Measurements from ENCODE around the gene KIR3DL1.
"Not testable (repeated sequence)": the region's sequence is repeated elsewhere in the genome, so short reads cannot be mapped to it uniquely, and the experiment has no call there.

The KIR3DL1 gene

DNA sequence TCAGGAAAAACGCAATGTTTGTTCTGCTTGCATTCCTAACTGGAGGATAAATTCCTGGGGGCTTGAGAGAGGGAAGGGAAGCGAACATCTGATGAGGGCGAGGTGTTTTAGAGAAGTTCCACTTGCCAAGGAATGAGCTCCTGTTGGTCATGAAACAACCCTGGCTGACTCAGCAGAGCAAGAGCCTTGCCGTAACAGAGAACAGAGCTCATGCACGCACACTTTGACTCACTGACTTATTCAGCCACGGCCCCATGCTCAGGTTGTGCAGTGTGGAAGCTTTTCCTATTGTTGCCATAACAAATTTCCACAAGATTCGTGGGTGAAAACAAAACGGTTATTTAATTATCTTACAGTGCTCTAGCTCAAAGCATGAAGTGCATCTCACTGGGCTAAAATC lies 26.9 kb downstream of the KIR3DL1 start:
- not testable (repeated sequence) for H3K9me3 ChIP-seq; H3K4me3 ChIP-seq (ENCODE audit: low read depth, low read length); H3K36me3 ChIP-seq; H3K4me1 ChIP-seq; DNase-seq; H3K27me3 ChIP-seq

DNA sequence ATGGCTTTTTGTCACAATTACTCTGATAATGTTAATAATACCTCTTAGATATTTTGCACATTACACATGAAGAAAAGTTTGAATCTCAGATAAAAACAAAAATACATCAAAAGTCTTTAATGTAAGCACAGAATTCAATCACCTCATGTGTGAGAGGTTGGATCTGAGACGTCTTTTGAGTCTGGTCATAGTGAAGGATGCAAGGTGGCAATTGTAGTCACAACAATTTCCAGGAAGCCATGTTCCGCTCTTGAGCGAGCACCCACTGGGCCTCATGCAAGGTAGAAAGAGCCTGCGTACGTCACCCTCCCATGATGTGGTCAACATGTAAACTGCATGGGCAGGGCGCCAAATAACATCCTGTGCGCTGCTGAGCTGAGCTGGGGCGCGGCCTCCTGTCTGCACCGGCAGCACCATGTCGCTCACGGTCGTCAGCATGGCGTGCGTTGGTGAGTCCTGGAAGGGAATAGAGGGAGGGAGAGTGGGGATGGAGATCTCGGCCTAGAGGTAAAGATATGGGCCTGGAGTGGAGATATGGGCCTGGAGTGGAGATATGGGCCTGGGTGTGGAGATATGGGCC lies 33.9 kb downstream of the KIR3DL1 start, which contains the start of gene KIR3DL2:
TSS of gene KIR3DL2 (plus strand) at position 383 of the 580 bp plus-strand sequence. CDS start at position 416, 33 bp downstream.
- not testable (repeated sequence) for H3K27me3 ChIP-seq; DNase-seq; H3K36me3 ChIP-seq; H3K9me3 ChIP-seq; H3K4me1 ChIP-seq; H3K4me3 ChIP-seq (ENCODE audit: low read depth, low read length)

DNA sequence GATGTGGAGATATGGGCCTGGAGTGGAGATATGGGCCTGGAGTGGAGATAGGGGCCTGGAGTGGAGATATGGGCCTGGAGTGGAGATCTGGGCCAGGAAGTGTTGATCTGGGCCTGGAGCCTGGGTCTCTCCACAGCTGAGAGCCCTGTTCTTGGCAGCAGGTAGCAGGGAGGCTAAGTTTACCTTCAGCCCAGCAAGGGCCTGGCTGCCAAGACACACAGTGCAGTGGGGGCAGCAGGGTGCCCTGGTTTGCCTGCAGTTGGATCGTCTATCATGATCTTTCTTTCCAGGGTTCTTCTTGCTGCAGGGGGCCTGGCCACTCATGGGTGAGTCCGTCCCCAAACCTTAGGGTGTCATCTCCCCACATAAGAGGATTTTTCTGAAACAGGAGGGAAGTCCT lies 34.7 kb downstream of the KIR3DL1 start:
- H3K4me3 ChIP-seq (ENCODE audit: low read depth, low read length): no peak overlapping the region
- no peaks in the 10 kb centered on the region for H3K9me3 ChIP-seq

DNA sequence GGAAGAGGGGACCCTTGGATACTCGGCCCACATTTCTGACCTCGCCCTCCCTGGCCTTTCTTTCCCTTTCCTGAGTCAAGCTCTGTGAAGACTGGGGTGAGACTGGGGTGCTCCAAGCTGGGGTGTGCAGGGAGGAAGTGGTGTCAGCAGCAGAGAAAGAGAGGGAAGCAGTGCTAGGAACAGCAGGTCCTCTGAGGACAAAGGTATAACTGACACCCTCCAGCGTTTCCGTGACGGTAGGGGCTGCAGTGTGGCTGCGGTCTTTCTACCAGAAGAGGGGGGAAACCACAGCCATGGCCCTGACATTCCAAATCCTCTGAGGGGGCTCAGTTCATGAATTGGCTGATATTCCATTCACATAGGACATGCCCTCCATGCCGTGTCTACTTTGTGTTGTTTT lies 35.1 kb downstream of the KIR3DL1 start:
- Histone ChIP-seq H3K4me3 (ENCODE audit: low read depth, low read length) (no peak overlapping the region), H3K27me3 (no peaks in the 10 kb centered on the region), H3K4me1 (no peaks in the 10 kb centered on the region), H3K9me3 (no peaks in the 10 kb centered on the region), H3K36me3 (no peaks in the 10 kb centered on the region)
- DNase-seq: no peak
- TF ChIP-seq, protein P1, sequence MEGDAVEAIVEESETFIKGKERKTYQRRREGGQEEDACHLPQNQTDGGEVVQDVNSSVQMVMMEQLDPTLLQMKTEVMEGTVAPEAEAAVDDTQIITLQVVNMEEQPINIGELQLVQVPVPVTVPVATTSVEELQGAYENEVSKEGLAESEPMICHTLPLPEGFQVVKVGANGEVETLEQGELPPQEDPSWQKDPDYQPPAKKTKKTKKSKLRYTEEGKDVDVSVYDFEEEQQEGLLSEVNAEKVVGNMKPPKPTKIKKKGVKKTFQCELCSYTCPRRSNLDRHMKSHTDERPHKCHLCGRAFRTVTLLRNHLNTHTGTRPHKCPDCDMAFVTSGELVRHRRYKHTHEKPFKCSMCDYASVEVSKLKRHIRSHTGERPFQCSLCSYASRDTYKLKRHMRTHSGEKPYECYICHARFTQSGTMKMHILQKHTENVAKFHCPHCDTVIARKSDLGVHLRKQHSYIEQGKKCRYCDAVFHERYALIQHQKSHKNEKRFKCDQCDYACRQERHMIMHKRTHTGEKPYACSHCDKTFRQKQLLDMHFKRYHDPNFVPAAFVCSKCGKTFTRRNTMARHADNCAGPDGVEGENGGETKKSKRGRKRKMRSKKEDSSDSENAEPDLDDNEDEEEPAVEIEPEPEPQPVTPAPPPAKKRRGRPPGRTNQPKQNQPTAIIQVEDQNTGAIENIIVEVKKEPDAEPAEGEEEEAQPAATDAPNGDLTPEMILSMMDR (IDR thresholded peaks at IDR 0.05; ENCODE audit: low read depth, low read length): no peak

More for the DNA sequence above, 34.7 kb downstream of the KIR3DL1 start:
- Histone ChIP-seq H3K27me3 (no peaks in the 10 kb centered on the region), H3K36me3 (no peaks in the 10 kb centered on the region), H3K4me1 (no peaks in the 10 kb centered on the region)
- TF ChIP-seq, protein P1 (IDR thresholded peaks at IDR 0.05; ENCODE audit: low read depth, low read length): no peak
- DNase-seq: no peak

DNA sequence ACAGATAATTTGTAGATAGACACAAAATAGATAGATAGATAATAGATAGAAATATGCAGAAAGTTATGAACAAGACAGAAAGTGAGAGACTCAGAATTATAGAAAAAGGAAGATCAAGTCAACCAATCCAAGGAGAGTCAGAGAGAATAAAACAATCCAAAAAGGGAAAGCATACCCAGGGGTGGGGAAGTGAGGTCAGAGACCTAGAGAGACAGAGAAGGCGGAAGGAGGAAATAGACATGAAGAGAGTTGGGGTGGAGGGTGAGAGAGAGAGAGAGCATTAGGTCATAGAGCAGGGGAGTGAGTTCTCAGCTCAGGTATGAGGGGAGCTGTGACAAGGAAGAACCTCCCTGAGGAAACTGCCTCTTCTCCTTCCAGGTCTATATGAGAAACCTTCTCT lies 39.0 kb downstream of the KIR3DL1 start:
- H3K4me1 ChIP-seq; DNase-seq; H3K27me3 ChIP-seq; H3K4me3 ChIP-seq (ENCODE audit: low read depth, low read length); H3K36me3 ChIP-seq; H3K9me3 ChIP-seq: not testable (repeated sequence)

DNA sequence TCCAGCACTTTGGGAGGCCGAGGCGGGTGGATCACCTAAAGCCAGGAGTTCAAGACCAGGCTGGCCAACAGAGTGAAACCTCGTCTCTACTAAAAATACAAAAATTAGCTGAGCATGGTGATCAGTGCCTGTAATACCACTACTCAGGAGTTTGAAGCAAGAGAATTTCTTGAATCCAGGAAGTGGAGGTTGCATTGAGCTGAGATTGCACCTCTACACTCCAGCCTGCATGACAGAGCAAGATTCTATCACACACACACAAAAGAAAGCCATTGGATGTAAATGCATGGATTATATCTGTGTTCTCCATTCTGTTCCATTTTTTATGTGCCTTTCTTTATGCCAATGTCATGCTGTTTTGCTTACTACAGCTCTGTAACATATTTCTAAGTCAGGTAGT lies 42.2 kb downstream of the KIR3DL1 start:
- not testable (repeated sequence) for H3K27me3 ChIP-seq; DNase-seq; H3K4me3 ChIP-seq (ENCODE audit: low read depth, low read length)

DNA sequence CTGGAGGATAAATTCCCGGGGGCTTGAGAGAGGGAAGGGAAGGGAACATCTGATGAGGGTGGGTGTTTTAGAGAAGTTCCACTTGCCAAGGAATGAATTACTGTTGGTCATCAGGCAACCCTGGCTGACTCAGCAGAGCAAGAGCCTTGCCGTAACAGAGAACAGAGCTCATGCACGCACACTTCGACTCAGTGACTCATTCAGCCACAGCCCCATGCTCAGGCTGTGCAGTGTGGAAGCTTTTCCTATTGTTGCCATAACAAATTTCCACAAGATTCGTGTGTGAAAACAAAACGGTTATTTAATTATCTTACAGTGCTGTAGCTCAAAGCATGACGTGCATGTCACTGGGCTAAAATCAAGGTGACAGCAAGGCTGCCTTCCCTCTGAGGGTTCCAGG lies 43.2 kb downstream of the KIR3DL1 start:
- not testable (repeated sequence) for H3K36me3 ChIP-seq; H3K27me3 ChIP-seq; H3K4me3 ChIP-seq (ENCODE audit: low read depth, low read length); DNase-seq; H3K9me3 ChIP-seq; H3K4me1 ChIP-seq

More for the DNA sequence above, 42.2 kb downstream of the KIR3DL1 start:
- H3K9me3 ChIP-seq, H3K4me1 ChIP-seq, H3K36me3 ChIP-seq: not testable (repeated sequence)

DNA sequence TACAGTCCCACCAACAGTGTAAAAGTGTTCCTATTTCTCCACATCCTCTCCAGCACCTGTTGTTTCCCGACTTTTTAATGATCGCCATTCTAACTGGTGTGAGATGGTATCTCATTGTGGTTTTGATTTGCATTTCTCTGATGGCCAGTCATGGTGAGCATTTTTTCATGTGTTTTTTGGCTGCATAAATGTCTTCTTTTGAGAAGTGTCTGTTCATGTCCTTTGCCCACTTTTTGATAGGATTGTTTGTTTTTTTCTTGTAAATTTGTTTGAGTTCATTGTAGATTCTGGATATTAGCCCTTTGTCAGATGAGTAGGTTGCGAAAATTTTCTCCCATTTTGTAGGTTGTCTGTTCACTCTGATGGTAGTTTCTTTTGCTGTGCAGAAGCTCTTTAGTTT lies 47.2 kb downstream of the KIR3DL1 start:
- DNase-seq; H3K4me3 ChIP-seq (ENCODE audit: low read depth, low read length); H3K9me3 ChIP-seq; H3K27me3 ChIP-seq; H3K4me1 ChIP-seq; H3K36me3 ChIP-seq: not testable (repeated sequence)

DNA sequence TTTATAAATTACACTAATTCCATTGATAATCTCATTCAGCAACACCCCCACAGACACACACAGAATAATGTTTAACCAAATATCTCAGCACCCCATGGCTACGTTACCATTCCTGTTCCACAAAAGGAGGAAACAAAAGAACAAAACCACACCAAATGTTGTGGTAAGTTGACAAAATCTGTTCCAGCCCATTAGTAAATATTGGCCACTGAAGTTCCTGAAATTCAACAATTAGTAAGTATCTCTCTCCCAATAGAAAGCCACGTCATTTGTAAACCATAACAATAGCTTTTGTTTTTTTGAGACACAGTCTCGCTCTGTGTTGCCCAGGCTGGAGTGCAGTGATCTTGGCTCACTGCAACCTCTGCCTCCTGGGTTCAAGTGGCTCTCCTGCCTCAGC lies 55.4 kb downstream of the KIR3DL1 start:
- H3K27me3 ChIP-seq: peaks cover 30% of the 10 kb centered on the region

More for the DNA sequence above, 55.4 kb downstream of the KIR3DL1 start:
- DNase-seq: no peak
- Histone ChIP-seq H3K36me3 (no peaks in the 10 kb centered on the region), H3K4me1 (no peaks in the 10 kb centered on the region), H3K9me3 (no peaks in the 10 kb centered on the region), H3K4me3 (ENCODE audit: low read depth, low read length) (no peak overlapping the region)
- TF ChIP-seq, protein P1 (IDR thresholded peaks at IDR 0.05; ENCODE audit: low read depth, low read length): no peak

All from BE2C (cell line).